Thymus (tissue), 11 donors: ENCODE data around the gene PIK3R1. TPM values are rescaled to one million over a fixed set of nuclear protein-coding genes. Genes with fewer than 3 reads are reported as not detected.

Experiments used
- DNase-seq, 9 donors: peaks; one replicate each; pipeline ENCODE4 v3.0.0-alpha.2; 2013; ENCODE audit warnings: low spot score in 9 of 9, low read depth in 6 of 9, missing footprints in 1 of 9
- H3K27ac ChIP-seq, 2 donors: one replicate each; pipeline ENCODE4 v1.5.1; 2013; ENCODE audit warnings: control low read depth in 1 of 2, low read depth in 1 of 2, low read length in 1 of 2, mild to moderate bottlenecking in 1 of 2, moderate library complexity in 1 of 2
- H3K27me3 ChIP-seq, 2 donors: one replicate each; pipeline ENCODE4 v1.5.1; 2013; ENCODE audit warnings: low read length in 1 of 2; ENCODE audit not compliant: control insufficient read depth in 2 of 2, insufficient read depth in 1 of 2
- H3K36me3 ChIP-seq, 2 donors: one replicate each; pipeline ENCODE4 v1.5.1; 2013; ENCODE audit warnings: low read length in 1 of 2, mild to moderate bottlenecking in 1 of 2, moderate library complexity in 1 of 2; ENCODE audit not compliant: control insufficient read depth in 2 of 2, insufficient read depth in 2 of 2
- H3K4me1 ChIP-seq, 2 donors: one replicate each; pipeline ENCODE4 v1.5.1; 2013; ENCODE audit warnings: low read length in 2 of 2; ENCODE audit not compliant: control insufficient read depth in 2 of 2, insufficient read depth in 2 of 2
- H3K4me3 ChIP-seq, 2 donors: one replicate each; pipeline ENCODE4 v1.5.1; 2013; ENCODE audit warnings: low read length in 2 of 2, control low read depth in 1 of 2, mild to moderate bottlenecking in 1 of 2
- H3K9me3 ChIP-seq, 2 donors: one replicate each; pipeline ENCODE4 v1.5.1; 2013; ENCODE audit warnings: low read length in 1 of 2, mild to moderate bottlenecking in 1 of 2; ENCODE audit not compliant: control insufficient read depth in 2 of 2, insufficient read depth in 1 of 2
- WGBS: extraction: QIAGEN DNeasy Blood & Tissue Kit; methylation state at CpG from one replicate; pipeline ENCODE4 v1.1.7; 2013; 5-methylcytosine and 5-hydroxymethylcytosine counted together
- polyA plus RNA-seq: library from polyadenylated mRNA; stranded (reverse); fragments of 200-250 nt; gene quantifications from one replicate; pipeline ENCODE4 v1.2.3, GENCODE V29; 2013
- total RNA-seq: library from RNA; stranded (reverse); fragments of 120-200 nt; gene quantifications from one replicate; pipeline ENCODE4 v1.2.4, GENCODE V29; 2013
- donor health status: healthy.

PIK3R1 gene
- total and polyA plus RNA-seq, 2 donors = 33.7 to 61.8 TPM

DNA sequence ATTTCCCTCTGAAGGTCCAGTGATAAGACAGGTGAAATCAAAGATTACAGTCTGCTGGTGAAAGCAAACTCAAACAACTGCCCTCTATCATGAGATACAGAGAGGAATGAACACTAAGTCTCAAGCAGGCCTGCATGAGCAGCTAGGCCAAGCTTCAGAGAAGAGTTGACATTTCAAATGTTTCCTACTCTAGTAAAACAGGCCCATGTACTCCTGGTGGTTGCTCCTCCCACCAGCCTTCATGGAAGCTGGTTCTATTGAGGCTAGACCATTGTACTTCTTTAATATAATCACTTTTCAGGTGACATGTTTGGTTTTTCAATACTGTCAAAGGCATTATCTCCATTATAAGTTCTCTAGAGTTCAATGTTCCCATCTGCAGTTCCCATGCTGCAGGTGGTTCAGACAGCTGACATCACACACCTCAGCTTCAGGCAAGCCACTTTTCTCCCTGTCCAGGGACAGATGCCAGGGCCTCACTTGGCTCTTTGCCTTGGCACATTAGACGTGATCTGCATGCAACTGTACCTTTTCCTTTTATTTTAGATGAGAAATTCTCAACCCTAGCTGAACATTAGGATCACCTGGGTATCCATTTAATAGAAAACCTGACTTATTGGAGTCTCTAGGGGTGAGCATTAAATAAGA is 89.8 kb downstream of the PIK3R1 start:
- H3K4me1 ChIP-seq = peaks cover 10 to 13% of the 10 kb centered on the region in 2 donors
- WGBS = 89% methylated on average over 1 of the region's 1 CpG
- H3K27ac ChIP-seq = no peak overlapping the region
- no peaks in the 10 kb centered on the region for H3K27me3 ChIP-seq
- DNase-seq = no peak
- H3K9me3 ChIP-seq = no peaks in the 10 kb centered on the region
- H3K36me3 ChIP-seq = peaks cover under 1 to 3% of the 10 kb centered on the region in 2 donors
- H3K4me3 ChIP-seq = no peak overlapping the region

DNA sequence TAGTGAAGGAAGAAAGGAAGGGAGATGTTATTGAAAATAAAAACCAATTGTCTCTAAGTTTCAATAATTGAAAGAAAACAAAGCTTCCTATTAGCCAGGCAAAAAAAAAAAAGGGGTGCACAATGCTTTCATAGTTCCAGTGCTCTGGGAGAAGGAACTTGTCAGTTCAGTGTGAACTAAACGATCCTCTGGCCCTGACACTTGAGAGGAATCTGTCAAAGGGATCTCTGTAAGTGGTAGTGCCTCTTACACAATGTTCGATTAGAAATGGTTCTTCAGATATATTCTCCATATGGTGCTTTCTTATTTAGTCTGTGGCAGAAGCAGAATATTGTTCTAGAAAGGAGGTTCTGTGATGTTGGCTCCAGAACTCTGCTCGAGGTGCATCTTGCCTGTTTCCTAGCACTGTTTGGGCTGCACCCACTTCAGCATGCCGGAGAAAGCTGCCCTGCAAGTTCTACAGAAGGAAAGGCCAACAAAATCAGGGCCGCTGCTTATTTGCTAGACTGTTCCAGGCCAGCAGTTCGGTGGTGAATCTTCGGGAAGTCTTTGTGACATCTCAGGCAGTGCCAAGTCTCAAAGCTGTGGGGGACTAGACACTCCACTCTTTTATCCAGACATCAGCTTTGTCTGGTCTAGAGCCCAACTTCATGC is 90.9 kb downstream of the PIK3R1 start:
- no peaks in the 10 kb centered on the region for H3K27me3 ChIP-seq
- peaks cover 16 to 23% of the 10 kb centered on the region in 2 donors for H3K4me1 ChIP-seq
- no peaks in the 10 kb centered on the region for H3K36me3 ChIP-seq
- 93% methylated on average over 7 of the region's 7 CpGs for WGBS
- no peak overlapping the region for H3K27ac ChIP-seq
- no peak overlapping the region for H3K4me3 ChIP-seq
- no peak for DNase-seq
- no peaks in the 10 kb centered on the region for H3K9me3 ChIP-seq

- no peak for DNase-seq
- Histone ChIP-seq H3K4me1 (peaks cover 22 to 39% of the 10 kb centered on the region in 2 donors), H3K27me3 (no peaks in the 10 kb centered on the region), H3K4me3 (no peak overlapping the region), H3K36me3 (no peaks in the 10 kb centered on the region), H3K27ac (no peak overlapping the region), H3K9me3 (no peaks in the 10 kb centered on the region)
- WGBS = 83% methylated on average over 2 of the region's 2 CpGs
Observed at GRCh38 chr5:68313336-68313735, 97.8 kb downstream of the PIK3R1 start.

GRCh38 chr5:68314465-68314864 is 98.9 kb downstream of the PIK3R1 start:
- Histone ChIP-seq H3K4me3 (no peak overlapping the region), H3K36me3 (no peaks in the 10 kb centered on the region), H3K9me3 (no peaks in the 10 kb centered on the region), H3K27ac (no peak overlapping the region), H3K27me3 (no peaks in the 10 kb centered on the region), H3K4me1 (peaks cover 22 to 39% of the 10 kb centered on the region in 2 donors)
- DNase-seq = no peak
- 95% methylated on average over 2 of the region's 2 CpGs for WGBS

DNA sequence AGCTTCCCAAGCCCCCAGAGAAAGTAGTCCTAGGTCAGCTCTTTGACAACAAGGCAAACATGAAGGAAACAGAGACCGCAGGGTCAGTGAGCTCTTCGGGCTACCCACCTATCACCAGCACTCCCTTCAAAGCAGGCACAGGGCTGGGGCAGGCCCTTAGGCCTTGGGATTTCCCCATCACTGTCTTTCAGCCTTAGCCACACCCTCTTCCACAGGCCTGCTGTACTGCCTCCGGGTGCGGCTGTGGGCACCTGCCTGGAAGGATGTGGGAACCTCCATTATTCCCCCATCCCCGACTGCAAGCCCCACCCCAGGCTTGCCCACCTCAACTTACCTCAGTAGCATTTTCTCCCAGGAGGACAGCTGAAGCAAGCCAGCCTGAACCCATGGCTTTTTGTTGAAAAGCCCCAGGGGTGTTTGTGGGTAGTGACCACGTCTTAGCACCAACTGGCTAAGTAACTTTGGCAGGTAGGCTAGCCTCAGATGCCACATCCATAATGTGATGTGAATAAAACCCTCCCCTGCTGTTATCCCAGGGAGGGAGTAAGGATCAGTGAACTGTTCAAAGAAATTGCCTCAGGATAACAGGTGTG is 100.2 kb downstream of the PIK3R1 start:
- DNase-seq = no peak
- 65% methylated on average over 6 of the region's 6 CpGs for WGBS
- H3K4me3 ChIP-seq = no peak overlapping the region
- H3K4me1 ChIP-seq = peaks cover 18 to 30% of the 10 kb centered on the region in 2 donors
- no peaks in the 10 kb centered on the region for H3K27me3 ChIP-seq
- H3K27ac ChIP-seq = no peak overlapping the region
- no peaks in the 10 kb centered on the region for H3K9me3 ChIP-seq
- no peaks in the 10 kb centered on the region for H3K36me3 ChIP-seq

GRCh38 chr5:68316469-68316868 is 100.9 kb downstream of the PIK3R1 start:
- H3K27me3 ChIP-seq = no peaks in the 10 kb centered on the region
- DNase-seq = no peak
- no peak overlapping the region for H3K27ac ChIP-seq
- H3K36me3 ChIP-seq = no peaks in the 10 kb centered on the region
- no peaks in the 10 kb centered on the region for H3K9me3 ChIP-seq
- no peak overlapping the region for H3K4me3 ChIP-seq
- 83% methylated on average over 3 of the region's 3 CpGs for WGBS
- peaks cover 18 to 24% of the 10 kb centered on the region in 2 donors for H3K4me1 ChIP-seq

DNA sequence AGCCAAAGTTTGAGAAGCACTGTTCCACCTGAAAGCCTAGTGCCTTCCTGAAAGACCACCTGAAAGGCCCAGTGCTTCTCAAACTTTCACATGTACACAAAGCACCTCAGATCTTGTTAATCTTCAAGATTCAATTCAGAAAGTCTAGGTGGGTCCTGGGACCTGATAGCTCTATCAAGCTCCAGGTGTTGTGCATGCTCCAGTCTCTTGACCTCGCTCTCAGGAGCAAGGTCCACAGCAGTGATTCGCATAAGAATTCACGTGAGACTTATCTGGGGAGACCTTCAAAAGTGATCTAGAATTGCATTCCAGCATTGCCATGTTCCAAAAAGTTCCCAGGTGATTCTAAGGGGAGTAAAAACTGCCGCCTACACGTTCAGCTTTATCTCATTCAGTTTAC is 102.1 kb downstream of the PIK3R1 start:
- DNase-seq = no peak
- no peaks in the 10 kb centered on the region for H3K36me3 ChIP-seq
- 96% methylated on average over 5 of the region's 5 CpGs for WGBS

DNA sequence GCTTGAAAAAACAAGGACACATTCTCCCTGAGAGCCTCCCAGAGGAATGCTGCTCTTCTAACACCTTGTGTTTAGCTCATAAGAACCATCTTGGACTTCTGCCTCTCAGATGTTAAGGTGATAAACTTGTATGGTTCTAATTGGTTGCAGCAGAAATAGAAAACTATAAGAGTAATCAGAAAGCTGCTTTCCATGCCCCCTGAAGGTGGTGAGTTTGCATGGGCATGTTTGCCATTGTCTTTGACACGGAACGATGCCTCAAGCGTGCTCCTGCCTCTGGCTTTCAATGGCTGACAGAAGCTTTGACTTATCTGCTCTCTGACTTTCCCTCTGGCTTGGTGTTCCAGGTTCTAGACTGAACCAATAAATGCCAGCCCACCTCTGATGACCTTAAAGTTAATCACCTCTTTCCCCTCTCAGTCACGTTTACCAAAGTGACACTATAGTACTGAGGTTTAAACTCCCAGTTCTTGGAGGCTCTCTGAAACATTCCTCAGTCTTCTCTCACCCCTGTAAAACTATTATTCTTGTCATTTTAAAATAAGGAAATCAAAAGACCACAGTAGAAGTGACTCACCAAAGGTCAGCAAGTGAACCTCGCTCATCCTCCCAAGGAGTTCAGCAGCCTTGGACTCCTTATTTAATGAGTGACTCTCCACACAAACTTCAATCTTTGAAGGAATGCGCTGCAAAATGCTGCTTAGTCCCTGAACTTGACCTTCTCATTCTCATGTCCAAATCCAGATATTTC is 103.6 kb downstream of the PIK3R1 start:
- 99% methylated on average over 6 of the region's 6 CpGs for WGBS

More for the DNA sequence above, 102.1 kb downstream of the PIK3R1 start:
- no peaks in the 10 kb centered on the region for H3K27me3 ChIP-seq
- H3K4me1 ChIP-seq = peaks cover 18 to 24% of the 10 kb centered on the region in 2 donors
- H3K9me3 ChIP-seq = no peaks in the 10 kb centered on the region
- H3K4me3 ChIP-seq = no peak overlapping the region
- H3K27ac ChIP-seq = no peak overlapping the region

More for the DNA sequence above, 103.6 kb downstream of the PIK3R1 start:
- peaks cover 18 to 24% of the 10 kb centered on the region in 2 donors for H3K4me1 ChIP-seq
- no peak overlapping the region for H3K4me3 ChIP-seq
- no peak overlapping the region for H3K27ac ChIP-seq
- no peak for DNase-seq
- H3K9me3 ChIP-seq = no peaks in the 10 kb centered on the region
- no peaks in the 10 kb centered on the region for H3K36me3 ChIP-seq
- H3K27me3 ChIP-seq = no peaks in the 10 kb centered on the region
